AG08395 (cell line): ENCODE results near the gene ADARB2.

Experiments
- DNase-seq: peaks from one replicate; pipeline ENCODE4 v3.0.0; 2012; ENCODE audit warnings: mixed read lengths, low spot score

ADARB2 gene

GRCh38 chr10:1284076-1284475, 453.2 kb downstream of the ADARB2 start:
- no peak for DNase-seq

DNA sequence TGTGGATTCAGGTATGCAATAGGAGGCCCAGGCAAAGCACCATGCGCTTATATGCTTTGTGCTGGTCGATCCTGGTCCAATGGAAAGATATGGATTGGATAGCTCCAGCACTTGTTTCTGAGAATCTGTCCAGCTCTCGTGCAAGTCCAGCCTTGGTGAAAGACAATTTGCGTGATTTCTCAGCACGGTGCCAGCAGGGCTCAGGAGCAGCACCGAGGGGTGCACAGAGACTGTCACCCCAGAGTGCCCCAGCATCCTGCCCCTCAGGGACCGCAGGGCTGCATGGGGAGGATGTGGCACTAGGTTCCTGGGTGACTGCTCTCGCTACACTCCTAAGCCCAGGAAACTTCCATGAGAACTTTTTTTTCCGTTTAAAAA, 455.9 kb downstream of the ADARB2 start:
- DNase-seq: no peak

GRCh38 chr10:1280466-1281404, 456.6 kb downstream of the ADARB2 start:
- no peak for DNase-seq

GRCh38 chr10:1278306-1278705, 459.0 kb downstream of the ADARB2 start:
- DNase-seq: no peak

DNA sequence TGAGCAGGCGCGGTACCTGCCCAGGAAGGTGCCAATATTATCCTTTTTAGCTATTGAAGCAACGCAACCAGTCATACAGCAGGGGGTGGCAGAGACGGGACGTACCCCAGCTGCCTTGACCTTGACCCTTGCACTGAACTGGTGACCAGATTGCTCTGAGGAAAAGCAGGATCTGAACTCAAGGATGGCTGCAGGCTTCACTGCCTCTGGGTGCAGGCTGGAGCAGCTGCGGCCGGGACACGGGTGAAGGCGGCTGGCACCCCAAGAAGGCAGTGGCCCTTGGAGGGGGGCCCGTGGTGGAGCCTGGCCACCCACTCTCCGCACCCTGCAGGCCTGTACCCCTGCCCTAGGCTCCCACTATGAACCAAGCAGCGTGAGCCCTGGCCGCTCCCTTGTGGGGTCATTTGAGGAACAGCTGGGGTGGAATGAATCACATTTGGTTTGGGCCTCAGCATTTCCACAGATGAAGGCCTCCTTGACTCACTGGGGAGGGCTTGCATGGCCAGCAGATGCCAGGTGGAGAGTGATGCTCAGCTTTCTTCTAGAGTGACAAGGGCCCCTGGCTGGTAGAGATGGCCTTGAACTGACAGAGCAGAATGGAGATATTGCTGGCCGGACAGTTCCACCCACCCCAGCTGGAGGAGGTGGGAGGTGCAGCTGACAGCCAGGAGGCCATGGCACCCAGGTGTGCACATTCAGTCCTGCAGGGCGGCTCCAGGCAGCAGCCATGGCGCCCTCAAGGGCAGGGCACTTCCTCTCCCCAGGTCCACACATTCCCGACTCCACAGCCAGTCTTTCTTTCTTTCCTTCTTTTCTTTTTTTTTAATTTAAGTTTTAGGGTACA, 462.4 kb downstream of the ADARB2 start:
- DNase-seq: no peak

GRCh38 chr10:1274111-1274661, 463.1 kb downstream of the ADARB2 start:
- no peak for DNase-seq

- no peak for DNase-seq
These were observed 463.8 kb downstream of the ADARB2 start for GRCh38 chr10:1273372-1274105.

GRCh38 chr10:1272777-1273161, 464.6 kb downstream of the ADARB2 start:
- DNase-seq: no peak

DNA sequence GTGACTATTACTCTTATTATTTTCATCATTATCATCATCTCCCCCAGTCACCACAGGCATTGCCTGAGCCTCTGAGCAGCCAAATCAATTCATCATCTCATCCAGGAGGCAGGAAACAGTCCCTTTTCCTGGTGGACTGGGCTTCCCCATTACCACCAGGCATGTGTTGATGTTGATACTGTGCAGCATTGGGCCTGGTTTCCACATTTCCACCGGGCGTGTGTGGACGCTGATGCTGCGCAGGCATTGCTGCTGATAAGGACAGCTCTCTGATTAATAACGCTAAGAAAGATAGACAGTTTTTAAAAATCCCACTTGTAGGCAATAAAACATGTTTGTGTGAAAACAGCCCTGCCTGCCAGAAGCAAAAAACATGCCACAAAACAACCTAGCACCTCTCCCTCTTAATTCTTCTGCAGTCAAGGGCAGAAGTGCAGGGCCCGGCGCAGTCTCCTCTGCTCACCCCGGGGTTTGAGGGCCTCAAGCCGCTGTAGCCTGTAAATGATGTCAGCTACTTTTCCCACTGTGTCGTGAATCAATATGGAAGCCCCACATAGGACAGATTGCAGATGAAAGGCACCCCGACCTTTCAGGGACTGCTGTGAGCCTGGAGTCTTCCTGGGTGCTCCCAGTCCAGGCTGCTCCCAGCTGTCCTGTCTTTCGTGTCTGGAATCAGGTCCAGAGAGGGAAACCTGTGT, 465.1 kb downstream of the ADARB2 start:
- no peak for DNase-seq

DNA sequence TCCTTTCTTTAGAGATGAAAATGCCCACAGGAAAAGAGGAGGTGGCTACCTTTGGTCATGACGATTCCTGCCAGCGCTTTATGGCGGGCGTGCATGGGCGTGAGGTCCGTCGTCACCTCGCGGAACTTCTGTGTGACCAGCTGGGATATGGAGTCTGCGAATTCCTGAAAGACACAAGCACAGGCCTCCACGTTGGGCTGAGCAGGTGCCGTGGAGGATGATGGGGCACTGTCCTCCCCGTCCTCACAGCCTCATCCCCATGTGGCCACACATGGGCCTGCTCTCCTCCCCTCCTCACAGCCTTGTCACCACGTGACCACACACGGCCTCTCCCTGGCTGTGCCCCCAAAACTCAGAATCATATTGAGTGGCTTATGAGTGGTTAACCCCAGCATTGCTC, 466.4 kb downstream of the ADARB2 start:
- no peak for DNase-seq

GRCh38 chr10:1270490-1270889, 466.8 kb downstream of the ADARB2 start:
- no peak for DNase-seq

DNA sequence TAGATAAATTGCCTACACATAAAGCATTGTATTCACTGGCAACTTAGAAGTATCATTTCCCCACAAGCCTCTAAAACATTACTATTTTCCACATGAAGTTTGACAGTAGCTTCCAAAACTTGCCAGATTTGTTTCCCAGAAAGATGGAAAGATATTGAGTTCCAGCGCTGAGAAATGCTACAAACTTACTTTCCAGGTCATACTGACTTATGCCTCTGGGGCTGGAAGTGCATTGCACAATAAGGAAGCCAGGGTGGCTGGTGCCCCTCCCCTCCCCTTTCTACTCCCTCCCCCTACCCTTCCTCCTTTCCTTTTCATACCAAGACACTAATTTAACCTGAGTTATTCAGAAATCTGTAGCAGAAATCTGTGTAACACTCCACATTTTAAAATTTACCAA, 468.5 kb downstream of the ADARB2 start:
- DNase-seq: no peak

DNA sequence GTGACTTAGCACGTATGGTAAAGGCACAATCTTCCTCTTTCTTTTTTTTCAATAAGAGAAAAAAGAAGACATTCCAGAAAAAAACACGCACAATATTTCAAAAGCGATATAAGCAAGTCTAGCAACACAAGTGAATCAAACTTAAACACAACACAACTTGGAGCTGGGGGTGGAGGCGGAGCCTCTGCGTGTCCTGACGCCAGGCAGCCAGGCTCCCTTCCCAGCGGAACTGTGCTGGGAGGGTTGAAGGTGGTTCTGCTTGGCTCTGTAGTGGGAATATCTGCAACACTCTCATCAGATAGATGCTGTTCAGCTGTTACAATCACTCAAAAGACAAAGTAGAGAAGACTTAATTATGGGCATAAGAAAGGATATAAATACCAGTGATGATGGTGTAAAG, 469.8 kb downstream of the ADARB2 start:
- DNase-seq: no peak

- no peak for DNase-seq
These were observed 470.2 kb downstream of the ADARB2 start for GRCh38 chr10:1267148-1267547.

- no peak for DNase-seq
These were observed 471.1 kb downstream of the ADARB2 start for GRCh38 chr10:1266033-1266802.

DNA sequence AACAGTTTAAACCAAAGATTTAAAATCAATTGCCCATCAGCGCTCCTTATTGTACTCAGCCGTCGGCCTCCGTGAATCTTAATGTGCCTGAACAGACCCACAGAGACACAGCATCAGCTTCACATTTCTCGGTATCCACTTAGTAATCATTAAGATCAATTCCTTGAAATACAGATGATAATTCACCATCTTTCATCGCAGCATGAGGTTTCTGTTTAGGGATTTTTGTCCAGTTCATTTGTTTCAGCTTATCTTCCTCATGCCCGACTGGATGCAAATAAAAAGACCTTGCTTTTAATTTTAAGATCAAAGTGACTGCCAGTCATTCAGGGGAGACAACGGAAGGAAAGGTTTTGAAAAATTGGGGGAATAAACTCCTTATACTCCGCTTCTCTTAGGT, 473.3 kb downstream of the ADARB2 start:
- DNase-seq: no peak

DNA sequence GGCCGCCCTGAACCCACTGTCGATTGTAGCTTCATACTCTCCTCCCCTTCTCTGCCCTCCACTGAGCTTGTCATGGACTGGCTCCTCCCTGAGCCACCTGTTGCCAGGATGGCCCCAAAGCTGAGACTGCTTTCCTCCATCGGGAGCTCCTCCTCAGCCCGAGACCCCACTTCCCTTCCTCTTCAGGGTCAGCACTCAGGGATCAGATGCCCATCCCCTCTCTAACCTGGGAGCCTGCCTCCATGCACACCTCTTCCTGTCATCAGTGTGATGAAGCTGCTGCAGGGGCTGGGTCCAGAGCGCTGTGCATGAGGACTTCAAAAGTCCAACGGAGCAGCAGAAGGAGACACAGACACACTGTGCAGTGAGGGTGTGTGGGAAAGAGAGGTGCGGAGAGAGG, 480.1 kb downstream of the ADARB2 start:
- no peak for DNase-seq

- no peak for DNase-seq
These were observed 480.9 kb downstream of the ADARB2 start for GRCh38 chr10:1256432-1256725.

- DNase-seq: no peak
These were observed 481.5 kb downstream of the ADARB2 start for GRCh38 chr10:1255600-1256431.

DNA sequence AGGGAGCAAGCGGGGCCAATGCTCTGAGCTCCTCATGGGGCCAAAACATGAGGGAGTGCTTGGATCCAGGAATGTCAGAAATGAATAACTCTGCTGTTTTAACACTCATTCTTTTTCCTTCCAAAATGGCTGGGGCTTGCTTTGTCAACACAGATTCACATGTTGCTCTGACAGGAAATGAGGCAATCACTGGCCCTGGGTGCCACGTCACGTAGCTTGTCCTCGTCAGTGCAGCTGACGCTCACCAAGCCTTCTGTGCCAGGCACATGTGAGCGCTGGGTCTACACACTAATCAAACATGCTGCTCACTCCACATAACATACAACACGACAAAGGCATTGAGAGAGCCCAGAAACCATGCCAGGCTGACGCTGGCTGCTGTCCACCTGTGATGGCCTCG, 482.2 kb downstream of the ADARB2 start:
- no peak for DNase-seq
